B cell (primary cell): ENCODE measurements around the gene NPHP4. TPM values are rescaled to one million over a fixed set of nuclear protein-coding genes. Genes with fewer than 3 reads are reported as not detected.

ENCODE experiments used
- ATAC-seq: fragments of 200-7000 bp; cut with Tn5 transposase; one replicate; pipeline ENCODE4 v1.10.0; 2021; ENCODE audit warnings: low read depth, mild to moderate bottlenecking, moderate number of reproducible peaks, moderate library complexity
- CTCF ChIA-PET: fragments of 350-600 bp; sonication (Branson Sonifier 250); formaldehyde crosslinking; loops from one replicate; lab custom pipeline; 2021; ENCODE audit warnings: antibody characterized with exemption, inconsistent platforms; lab: Charles Lee
- POLR2A ChIA-PET: fragments of 350-600 bp; sonication (Branson Sonifier 250); formaldehyde crosslinking; loops from one replicate; lab custom pipeline; 2021; ENCODE audit warnings: antibody characterized with exemption; lab: Charles Lee
- DNase-seq: peaks from one replicate; pipeline ENCODE4 v3.0.0; 2013
- H2AFZ ChIP-seq: 2 replicates; pipeline ENCODE4 v1.6.1; 2012; ENCODE audit warnings: mild to moderate bottlenecking, low read depth, low read length; ENCODE audit not compliant: insufficient read depth, poor library complexity, severe bottlenecking
- H3K27ac ChIP-seq, 2 donors: 1 replicate in 1 of 2; 2 replicates in 1 of 2; pipeline ENCODE4 v1.5.1; 2012 to 2013; ENCODE audit warnings: low read length in 2 of 2, mild to moderate bottlenecking in 2 of 2, moderate library complexity in 1 of 2
- H3K27me3 ChIP-seq, 4 experiments: fragments of 200-600 bp in 1 of 4; sonication (generic) in 1 of 4; replicated peaks in 1 of 4; 1 replicate in 2 of 4; 2 replicates in 2 of 4; pipeline versions ENCODE4 v1.6.1 to v1.7.0; 2013 to 2016; ENCODE audit warnings: low read length in 3 of 4, mild to moderate bottlenecking in 2 of 4, mixed read lengths in 1 of 4, moderate library complexity in 1 of 4; ENCODE audit not compliant: insufficient read depth in 4 of 4, control insufficient read depth in 3 of 4; ENCODE audit errors: control extremely low read depth in 1 of 4
- H3K36me3 ChIP-seq, 2 experiments: replicated peaks in 1 of 2; 1 replicate in 1 of 2; 2 replicates in 1 of 2; pipeline versions ENCODE4 v1.6.1 to v1.7.1; 2013; ENCODE audit warnings: low read length in 1 of 2; ENCODE audit not compliant: insufficient read depth in 2 of 2, control insufficient read depth in 1 of 2; ENCODE audit errors: control extremely low read depth in 1 of 2, extremely low read depth in 1 of 2
- H3K4me1 ChIP-seq, 2 donors: fragments of 200-600 bp in 1 of 2; sonication (generic) in 1 of 2; 1 replicate in 1 of 2; 2 replicates in 1 of 2; pipeline versions ENCODE4 v1.5.1 to v1.6.1; 2013 to 2017; ENCODE audit warnings: low read length in 2 of 2; ENCODE audit not compliant: control insufficient read depth in 2 of 2, insufficient read depth in 2 of 2
- H3K4me2 ChIP-seq: replicated peaks from 2 replicates; pipeline ENCODE3; 2012; ENCODE audit warnings: mild to moderate bottlenecking, low read depth, low read length; ENCODE audit not compliant: poor library complexity, severe bottlenecking
- H3K4me3 ChIP-seq, 5 experiments: fragments of 200-600 bp in 1 of 5; sonication (generic) in 1 of 5; 1 replicate in 3 of 5; 2 replicates in 2 of 5; pipeline versions ENCODE4 v1.5.1 to v1.7.0; 2011 to 2016; ENCODE audit warnings: low read length in 4 of 5, mild to moderate bottlenecking in 4 of 5, low read depth in 2 of 5, control low read depth in 1 of 5, moderate library complexity in 1 of 5; ENCODE audit not compliant: insufficient read depth in 1 of 5; ENCODE audit errors: control extremely low read depth in 1 of 5, extremely low read depth in 1 of 5
- H3K79me2 ChIP-seq: fragments of 200-600 bp; sonication (generic); one replicate; pipeline ENCODE4 v1.6.0; 2016; ENCODE audit warnings: low read length; ENCODE audit not compliant: control insufficient read depth, insufficient read depth
- H3K9ac ChIP-seq: fragments of 200-600 bp; sonication (generic); 2 replicates; pipeline ENCODE4 v1.6.1; 2017; ENCODE audit warnings: mild to moderate bottlenecking, low read length, moderate library complexity
- H3K9me3 ChIP-seq, 3 donors: one replicate each; pipeline versions ENCODE4 v1.6.1 to v1.7.1; 2013; ENCODE audit warnings: low read length in 2 of 3; ENCODE audit not compliant: control insufficient read depth in 2 of 3, insufficient read depth in 1 of 3; ENCODE audit errors: control extremely low read depth in 1 of 3
- H4K20me1 ChIP-seq: 2 replicates; pipeline ENCODE4 v1.6.0; 2012; ENCODE audit warnings: mild to moderate bottlenecking, low read length; ENCODE audit not compliant: insufficient read depth, control insufficient read depth, poor library complexity, severe bottlenecking
- H3K27ac Mint-ChIP-seq: one replicate; pipeline ENCODE4 v1.8.0; 2021; ENCODE audit warnings: mixed read lengths
- H3K27me3 Mint-ChIP-seq: one replicate; pipeline ENCODE4 v1.8.0; 2021; ENCODE audit warnings: mixed read lengths
- H3K4me1 Mint-ChIP-seq: one replicate; pipeline ENCODE4 v1.8.0; 2021; ENCODE audit warnings: mixed read lengths
- H3K4me3 Mint-ChIP-seq: one replicate; pipeline ENCODE4 v1.8.0; 2021; ENCODE audit warnings: mixed read lengths
- H3K9me3 Mint-ChIP-seq: one replicate; pipeline ENCODE4 v1.8.0; 2022; ENCODE audit warnings: mixed read lengths; ENCODE audit not compliant: insufficient read depth
- CTCF ChIP-seq: fragments of 200-600 bp; IDR thresholded peaks from one replicate; pipeline ENCODE4 v1.8.0; 2022; ENCODE audit warnings: antibody characterized with exemption, mild to moderate bottlenecking
- EZH2 ChIP-seq: IDR thresholded peaks from 2 replicates; pipeline ENCODE4 v1.6.1; 2012; ENCODE audit warnings: borderline replicate concordance, low read depth, mild to moderate bottlenecking, moderate library complexity, low read length; ENCODE audit not compliant: insufficient read depth, poor library complexity, severe bottlenecking
- WGBS: methylation state at CpG from one replicate; pipeline ENCODE4 v1.1.5; 2013; ENCODE audit warnings: missing lambda C conversion rate; ENCODE audit not compliant: insufficient coverage; 5-methylcytosine and 5-hydroxymethylcytosine counted together
- intact Hi-C: fragments of 100-400 bp; cut with micrococcal nuclease; formaldehyde crosslinking; loops from one replicate; pipeline ENCODE4 v1.10.0; 2022
- polyA plus RNA-seq: library from polyadenylated mRNA; depleted of rRNA; stranded (reverse); fragments of >200 nt; gene quantifications from 2 replicates; pipeline ENCODE4 v1.2.3, GENCODE V29; 2012
- total RNA-seq, 2 donors: library from RNA; stranded (reverse); fragments of 120-200 nt in 1 of 2; gene quantifications; 1 replicate in 1 of 2; 2 replicates in 1 of 2; pipeline versions ENCODE4 v1.2.3 to v1.2.4, GENCODE V29; 2013 to 2022

NPHP4 gene
- total and polyA plus RNA-seq, 2 donors (not counting 1 experiment from before 2014, with no cell fraction given) = 6.5 to 14.8 TPM

- ChIA-PET CTCF (interaction anchor here (6.4 kb wide), 1 partner anchor 461 kb away, joined by 62 read pairs; no protein-coding TSS in a partner anchor), POLR2A (no interaction called here)
- H3K27ac ChIP-seq = no peak overlapping the region
- H3K9me3 Mint-ChIP-seq = no peaks in the 10 kb centered on the region
- DNase-seq = no peak
- H3K27me3 ChIP-seq = no peaks in the 10 kb centered on the region
- no peak for ATAC-seq
- H3K79me2 ChIP-seq = no peaks in the 10 kb centered on the region
- no peak for TF ChIP-seq EZH2
- no peak for TF ChIP-seq CTCF
- no peaks in the 10 kb centered on the region for H3K4me1 ChIP-seq
- intact Hi-C loops = no loop called here
- H3K36me3 ChIP-seq = no peaks in the 10 kb centered on the region
- H4K20me1 ChIP-seq = no peaks in the 10 kb centered on the region
- no peaks in the 10 kb centered on the region for H3K4me1 Mint-ChIP-seq
- no peak overlapping the region for H3K27ac Mint-ChIP-seq
- no peak overlapping the region for H2AFZ ChIP-seq
- H3K4me2 ChIP-seq = no peak overlapping the region
- 89% methylated on average over 11 of the region's 11 CpGs for WGBS
- no peak overlapping the region for H3K4me3 ChIP-seq
- no peak overlapping the region for H3K9ac ChIP-seq
- no peak overlapping the region for H3K4me3 Mint-ChIP-seq
- H3K27me3 Mint-ChIP-seq = no peaks in the 10 kb centered on the region
- no peaks in the 10 kb centered on the region for H3K9me3 ChIP-seq
These were observed 18.5 kb downstream of the NPHP4 start for GRCh38 chr1:5973771-5974170.

- CTCF ChIA-PET = interaction anchor here (6.4 kb wide), 1 partner anchor 460 kb away, joined by 62 read pairs; no protein-coding TSS in a partner anchor
- Mint-ChIP-seq H3K27ac (no peak overlapping the region), H3K9me3 (no peaks in the 10 kb centered on the region), H3K4me3 (no peak overlapping the region), H3K27me3 (no peaks in the 10 kb centered on the region), H3K4me1 (no peaks in the 10 kb centered on the region)
- no peak overlapping the region for H3K4me2 ChIP-seq
- H4K20me1 ChIP-seq = no peaks in the 10 kb centered on the region
- no peaks in the 10 kb centered on the region for H3K27me3 ChIP-seq
- intact Hi-C loops = no loop called here
- 100% methylated on average over 2 of the region's 4 CpGs for WGBS
- H2AFZ ChIP-seq = no peak overlapping the region
- H3K9ac ChIP-seq = no peak overlapping the region
- no peak overlapping the region for H3K27ac ChIP-seq
- H3K4me1 ChIP-seq = no peaks in the 10 kb centered on the region
- no peak for ATAC-seq
- TF ChIP-seq EZH2 = no peak
- no peak for TF ChIP-seq CTCF
- no peaks in the 10 kb centered on the region for H3K79me2 ChIP-seq
- POLR2A ChIA-PET = no interaction called here
- no peaks in the 10 kb centered on the region for H3K9me3 ChIP-seq
- DNase-seq = no peak
- H3K4me3 ChIP-seq = no peak overlapping the region
- no peaks in the 10 kb centered on the region for H3K36me3 ChIP-seq
These were observed 20.1 kb downstream of the NPHP4 start for GRCh38 chr1:5972198-5972520.
